ENCODE data around the gene SPOCD1.

Gene SPOCD1

GRCh38 chr1:31857863-31858262 lies 42.0 kb upstream of the SPOCD1 start:
- Histone ChIP-seq H3K36me3 (no peaks in the 10 kb centered on the region), H3K9me3 (no peaks in the 10 kb centered on the region), H3K4me3 (ENCODE audit: low read depth, low read length) (no peak overlapping the region), H3K27me3 (no peaks in the 10 kb centered on the region), H3K4me1 (no peaks in the 10 kb centered on the region)
- no peak for DNase-seq
- no peak for TF ChIP-seq CTCF (IDR thresholded peaks at IDR 0.05; ENCODE audit: low read depth, low read length)

- H3K4me1 ChIP-seq: no peaks in the 10 kb centered on the region
- H3K36me3 ChIP-seq: no peaks in the 10 kb centered on the region
- TF ChIP-seq CTCF (IDR thresholded peaks at IDR 0.05; ENCODE audit: low read depth, low read length): no peak
- no peak overlapping the region for H3K4me3 ChIP-seq (ENCODE audit: low read depth, low read length)
- no peak for DNase-seq
- H3K9me3 ChIP-seq: no peaks in the 10 kb centered on the region
- no peaks in the 10 kb centered on the region for H3K27me3 ChIP-seq
Measured at GRCh38 chr1:31856140-31856539, 40.3 kb upstream of the SPOCD1 start.

GRCh38 chr1:31855038-31855845 lies 39.4 kb upstream of the SPOCD1 start:
- TF ChIP-seq CTCF (IDR thresholded peaks at IDR 0.05; ENCODE audit: low read depth, low read length): no peak
- no peaks in the 10 kb centered on the region for H3K9me3 ChIP-seq
- no peaks in the 10 kb centered on the region for H3K4me1 ChIP-seq
- H3K4me3 ChIP-seq (ENCODE audit: low read depth, low read length): no peak overlapping the region
- H3K27me3 ChIP-seq: no peaks in the 10 kb centered on the region
- H3K36me3 ChIP-seq: no peaks in the 10 kb centered on the region
- no peak for DNase-seq

GRCh38 chr1:31849653-31850052 lies 33.8 kb upstream of the SPOCD1 start:
- H3K36me3 ChIP-seq: no peaks in the 10 kb centered on the region
- no peak overlapping the region for H3K4me3 ChIP-seq (ENCODE audit: low read depth, low read length)
- no peak for DNase-seq
- no peaks in the 10 kb centered on the region for H3K27me3 ChIP-seq
- no peak for TF ChIP-seq CTCF (IDR thresholded peaks at IDR 0.05; ENCODE audit: low read depth, low read length)
- no peaks in the 10 kb centered on the region for H3K9me3 ChIP-seq
- no peaks in the 10 kb centered on the region for H3K4me1 ChIP-seq

GRCh38 chr1:31848381-31848897 lies 32.6 kb upstream of the SPOCD1 start:
- no peaks in the 10 kb centered on the region for H3K9me3 ChIP-seq
- no peaks in the 10 kb centered on the region for H3K27me3 ChIP-seq
- no peaks in the 10 kb centered on the region for H3K4me1 ChIP-seq
- no peak for TF ChIP-seq CTCF (IDR thresholded peaks at IDR 0.05; ENCODE audit: low read depth, low read length)
- no peaks in the 10 kb centered on the region for H3K36me3 ChIP-seq
- H3K4me3 ChIP-seq (ENCODE audit: low read depth, low read length): no peak overlapping the region
- no peak for DNase-seq

- no peak for DNase-seq
- H3K4me1 ChIP-seq: no peaks in the 10 kb centered on the region
- H3K27me3 ChIP-seq: no peaks in the 10 kb centered on the region
- TF ChIP-seq CTCF (IDR thresholded peaks at IDR 0.05; ENCODE audit: low read depth, low read length): no peak
- no peak overlapping the region for H3K4me3 ChIP-seq (ENCODE audit: low read depth, low read length)
- no peaks in the 10 kb centered on the region for H3K36me3 ChIP-seq
- no peaks in the 10 kb centered on the region for H3K9me3 ChIP-seq
Measured at GRCh38 chr1:31846484-31846883, 30.7 kb upstream of the SPOCD1 start.
